Stimulated activated CD4-positive, alpha-beta T cell treated with anti-CD3 and anti-CD28 coated beads, Interleukin-2, amount 100 ng/mL, for 48 hours (primary cell): ENCODE results near the gene PYGM.

ENCODE experiments used
- DNase-seq, 2 donors: peaks; one replicate each; pipeline ENCODE4 v3.0.0-alpha.2; 2020

PYGM gene

GRCh38 chr11:64729851-64730382 lies 29.9 kb downstream of the PYGM start:
- peak in 1 of 2 donors; percentile 30 for DNase-seq

GRCh38 chr11:64728757-64729365 lies 30.9 kb downstream of the PYGM start:
- DNase-seq = no peak

- DNase-seq = no peak
Measured at GRCh38 chr11:64726867-64727530, 32.8 kb downstream of the PYGM start.

- DNase-seq = no peak
Measured at GRCh38 chr11:64726211-64726641, 33.5 kb downstream of the PYGM start.

- no peak for DNase-seq
Measured at GRCh38 chr11:64724863-64725532, 34.8 kb downstream of the PYGM start.

- DNase-seq = no peak
Measured at GRCh38 chr11:64723907-64724862, 35.6 kb downstream of the PYGM start.

GRCh38 chr11:64723117-64723906 lies 36.5 kb downstream of the PYGM start, which contains the start of gene NRXN2:
TSS of gene NRXN2 (minus strand) at chr11:64723197. CDS start at chr11:64713699, 9,498 bp downstream.
- peak; percentile 82 to 84 for DNase-seq

- DNase-seq = no peak
Measured at GRCh38 chr11:64722141-64723065, 37.4 kb downstream of the PYGM start.

GRCh38 chr11:64721359-64721699 lies 38.4 kb downstream of the PYGM start:
- no peak for DNase-seq

GRCh38 chr11:64720640-64721358 lies 39.0 kb downstream of the PYGM start:
- DNase-seq = no peak

GRCh38 chr11:64720167-64720566 lies 39.6 kb downstream of the PYGM start:
- no peak for DNase-seq

- DNase-seq = no peak
Measured at GRCh38 chr11:64719406-64719805, 40.4 kb downstream of the PYGM start.

- DNase-seq = no peak
Measured at GRCh38 chr11:64718780-64719124, 41.0 kb downstream of the PYGM start.

GRCh38 chr11:64718084-64718779 lies 41.5 kb downstream of the PYGM start:
- DNase-seq = no peak

- DNase-seq = no peak
Measured at GRCh38 chr11:64717268-64717578, 42.6 kb downstream of the PYGM start.

GRCh38 chr11:64716473-64717267 lies 43.1 kb downstream of the PYGM start:
- DNase-seq = no peak

- DNase-seq = no peak
Measured at GRCh38 chr11:64715756-64716472, 43.9 kb downstream of the PYGM start.

GRCh38 chr11:64715110-64715509 lies 44.7 kb downstream of the PYGM start:
- no peak for DNase-seq
